Stimulated activated CD4-positive, alpha-beta T cell treated with anti-CD3 and anti-CD28 coated beads, Interleukin-15, amount 100 ng/mL, for 1 hour (primary cell): ENCODE measurements around the gene INO80D.
"Not testable (repeated sequence)": the region's sequence is repeated elsewhere in the genome, so short reads cannot be mapped to it uniquely, and the experiment has no call there.

Experiments used
- DNase-seq, 2 donors: peaks; one replicate each; pipeline ENCODE4 v3.0.0-alpha.2; 2020; ENCODE audit warnings: low read depth in 1 of 2, low spot score in 1 of 2

The INO80D gene

DNA sequence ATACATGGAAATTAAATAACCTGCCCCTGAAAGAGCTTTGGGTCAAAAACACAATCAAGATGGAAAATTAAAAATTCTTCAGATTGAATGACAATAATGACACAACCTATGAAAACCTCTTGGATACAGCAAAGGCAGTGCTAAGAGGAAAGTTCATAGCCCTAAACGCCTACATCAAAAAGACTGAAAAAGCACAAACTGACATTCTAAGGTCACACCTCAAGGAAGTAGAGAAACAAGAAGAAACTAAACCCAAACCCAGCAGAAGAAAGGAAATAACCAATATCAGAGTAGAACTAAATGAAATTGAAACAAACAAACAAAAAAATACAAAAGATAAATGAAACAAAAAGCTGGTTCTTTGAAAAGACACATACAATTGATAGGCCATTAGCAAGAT, 52.5 kb downstream of the INO80D start:
- not testable (repeated sequence) for DNase-seq

DNA sequence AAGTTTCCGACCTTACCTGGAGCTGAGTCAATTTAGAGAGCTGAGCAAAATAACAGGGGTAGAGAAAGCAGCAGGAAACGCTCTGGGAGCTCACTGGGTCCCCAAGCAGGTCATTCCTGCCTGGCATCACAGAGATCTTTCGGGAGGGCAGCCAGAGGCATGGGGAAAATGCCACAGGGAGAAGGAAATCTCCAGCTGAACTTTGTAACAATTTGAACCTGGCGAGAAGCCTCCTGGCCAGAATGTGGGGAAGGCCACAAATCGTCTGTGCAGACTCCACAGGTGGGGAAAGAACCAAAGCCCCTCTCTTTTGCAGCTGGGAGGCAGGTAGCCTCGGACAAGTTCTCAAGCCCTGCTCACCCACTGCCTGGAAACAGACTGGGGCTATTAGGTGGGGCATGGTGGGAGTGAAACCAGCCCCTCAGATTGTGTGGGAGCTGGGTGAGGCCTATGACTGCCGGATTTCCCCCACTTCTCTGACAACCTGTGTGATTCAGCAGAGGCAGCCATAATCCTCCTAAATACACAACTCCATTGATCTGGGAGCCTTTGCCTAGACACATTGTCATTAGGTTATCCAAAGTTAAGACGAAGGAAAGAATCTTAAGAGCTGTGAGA, 53.9 kb downstream of the INO80D start:
- no peak for DNase-seq

DNA sequence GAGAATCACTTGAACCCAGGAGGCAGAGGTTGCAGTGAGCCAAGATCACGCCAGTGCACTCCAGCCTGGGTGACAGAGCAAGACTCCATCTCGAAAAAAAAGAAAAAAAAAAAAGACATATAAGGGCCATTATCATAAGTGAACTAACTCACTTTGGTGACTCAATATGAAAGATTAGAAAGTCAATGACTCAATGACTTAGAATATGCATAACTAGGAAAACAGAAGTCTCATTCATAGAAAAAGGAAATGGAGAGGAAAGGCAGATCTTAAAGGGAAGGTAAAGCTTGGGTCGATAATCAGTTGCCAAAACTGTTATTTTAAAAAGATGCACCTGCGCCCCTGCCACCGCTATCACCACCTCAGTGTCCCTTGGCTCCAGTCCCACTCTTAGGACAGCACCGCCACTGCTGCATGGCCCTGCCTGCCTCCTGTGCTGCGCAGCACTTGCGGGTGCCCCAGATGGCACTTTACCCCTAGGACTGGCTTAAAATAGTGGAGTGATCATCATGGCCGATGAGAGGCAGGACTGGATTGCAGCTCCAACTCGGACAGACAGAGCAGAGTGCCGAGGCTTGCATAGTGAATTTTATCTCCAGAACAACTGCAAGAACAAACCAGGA, 54.7 kb downstream of the INO80D start:
- no peak for DNase-seq

GRCh38 chr2:206028101-206028500, 57.9 kb downstream of the INO80D start:
- DNase-seq: no peak

- DNase-seq: no peak
Observed at GRCh38 chr2:206023183-206023582, 62.8 kb downstream of the INO80D start.

DNA sequence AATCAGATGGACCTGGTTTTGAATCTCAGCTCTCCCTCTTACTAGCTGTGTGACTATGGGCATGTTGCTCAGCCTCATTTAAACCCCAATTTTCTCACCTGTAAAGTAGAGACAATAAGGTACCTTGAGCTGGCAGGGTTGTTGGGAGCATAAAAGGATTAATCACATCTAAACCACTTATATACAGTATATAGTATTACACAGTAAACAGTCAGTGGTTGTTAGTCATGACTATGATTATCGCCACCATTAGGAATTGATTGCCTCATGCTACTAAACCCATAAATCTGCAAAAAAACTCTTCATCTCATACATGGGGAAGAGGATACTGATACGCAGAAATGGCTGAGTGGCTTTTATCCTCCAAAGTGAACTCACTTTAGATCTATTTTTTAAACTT, 65.8 kb downstream of the INO80D start:
- no peak for DNase-seq

- DNase-seq: not testable (repeated sequence)
Observed at GRCh38 chr2:206015746-206016145, 70.2 kb downstream of the INO80D start.

- DNase-seq: no peak
Observed at GRCh38 chr2:206011795-206012194, 74.2 kb downstream of the INO80D start.

- DNase-seq: no peak
Observed at GRCh38 chr2:206011018-206011614, 74.9 kb downstream of the INO80D start.

DNA sequence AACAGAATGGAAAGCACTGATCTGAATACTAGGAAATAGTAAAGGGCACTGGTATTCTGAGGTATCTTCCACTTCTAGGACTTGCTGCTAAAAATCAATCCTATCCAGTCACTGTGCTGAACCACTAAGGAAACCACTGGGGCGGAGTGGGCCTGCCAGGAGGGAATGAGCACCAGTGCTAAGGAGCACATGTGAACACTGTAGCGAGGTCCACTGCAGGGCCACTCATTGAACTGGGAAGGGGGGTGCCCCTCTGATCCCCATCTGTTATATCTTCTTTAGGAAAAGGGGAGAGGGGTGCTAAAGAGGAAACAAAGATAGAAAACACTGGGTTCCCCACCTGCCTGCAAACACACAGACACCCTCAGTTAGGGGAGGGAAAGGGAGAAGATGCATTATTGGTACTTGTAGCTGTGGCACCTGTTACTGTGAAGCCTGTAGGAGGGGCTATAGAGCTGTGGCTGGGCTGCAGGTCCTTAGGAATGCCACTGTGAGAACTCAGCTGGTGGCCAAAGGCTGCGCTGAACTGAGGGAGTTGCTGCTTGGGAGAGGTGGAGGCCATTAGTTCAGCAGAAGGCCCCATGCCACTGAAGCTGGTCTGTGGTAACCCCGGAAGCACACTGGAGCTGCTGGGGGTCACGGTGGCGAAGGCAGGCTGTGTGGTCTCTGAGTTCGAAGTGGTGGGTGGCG, 81.8 kb downstream of the INO80D start:
- no peak for DNase-seq

DNA sequence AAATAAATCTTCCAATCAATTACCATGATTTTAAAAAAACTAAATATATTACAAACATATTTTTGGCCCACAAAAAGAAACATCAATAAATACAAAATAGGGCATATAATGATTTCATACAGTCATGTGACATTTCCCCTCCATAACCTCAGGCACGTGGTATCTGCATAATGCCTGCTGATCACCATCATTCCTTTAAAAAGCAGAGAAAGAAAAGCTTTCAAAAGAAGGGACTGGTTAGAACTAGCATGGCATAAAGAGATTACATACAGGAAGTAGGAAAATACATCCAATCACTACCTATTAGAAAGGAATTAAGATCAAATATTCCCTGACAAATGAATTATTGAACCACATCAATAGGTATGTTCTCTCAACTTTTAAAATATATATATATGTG, 83.5 kb downstream of the INO80D start:
- DNase-seq: no peak

- no peak for DNase-seq
Observed at GRCh38 chr2:206001912-206002311, 84.1 kb downstream of the INO80D start.

DNA sequence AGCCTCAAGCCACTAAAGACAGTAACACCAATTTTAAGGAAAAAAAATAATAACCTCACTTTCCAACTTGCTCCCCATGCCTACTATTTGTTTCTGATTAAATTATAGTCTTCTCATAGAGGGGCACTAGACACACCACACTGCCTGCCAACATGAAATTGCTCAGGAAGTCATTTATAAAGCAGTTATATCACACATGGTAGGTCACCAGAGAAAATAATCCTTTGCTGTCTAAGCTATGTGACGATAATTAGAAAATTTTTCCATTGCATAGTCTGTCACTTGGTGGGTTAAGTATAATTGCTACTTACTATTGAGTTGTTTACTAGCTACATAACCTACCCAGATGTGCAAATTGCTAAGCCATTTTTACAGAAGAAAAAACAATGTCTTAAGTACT, 85.2 kb downstream of the INO80D start:
- no peak for DNase-seq

DNA sequence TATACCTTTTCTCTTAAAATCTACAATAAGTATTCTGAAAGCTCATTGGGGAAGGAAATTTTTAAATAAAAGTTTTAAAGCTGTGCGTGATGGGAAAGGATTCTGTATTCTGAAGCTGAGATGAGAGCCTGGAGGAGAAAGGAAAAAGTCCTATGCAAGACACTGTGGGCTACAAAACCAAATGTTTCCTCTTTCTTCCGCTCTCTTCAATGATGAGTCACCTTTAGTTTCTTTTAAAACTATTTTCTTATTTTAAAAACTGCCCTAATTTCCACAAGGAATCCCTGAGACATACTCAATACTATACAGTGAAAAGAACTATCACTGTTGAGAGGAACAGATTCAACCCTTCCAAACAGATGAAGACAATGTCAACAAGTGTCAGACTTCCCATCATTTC, 87.4 kb downstream of the INO80D start:
- no peak for DNase-seq

DNA sequence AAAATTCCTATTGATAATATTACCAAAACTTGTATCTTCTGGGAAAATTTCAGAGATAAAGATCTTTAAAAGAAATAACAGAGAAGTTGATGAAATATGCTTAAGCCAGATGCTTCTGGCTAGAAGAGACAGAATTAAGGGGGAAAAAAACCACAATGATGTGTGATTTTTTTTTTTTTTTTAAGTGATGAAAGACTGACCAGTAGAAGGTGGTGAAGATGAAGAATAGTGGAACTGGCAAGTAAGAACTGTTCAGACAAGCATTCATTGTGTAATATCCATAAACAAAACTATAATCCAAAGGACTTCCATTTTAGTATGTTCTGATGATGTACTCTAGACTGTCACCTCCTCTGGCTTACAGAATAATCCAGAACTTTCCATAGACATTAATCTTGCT, 89.8 kb downstream of the INO80D start:
- no peak for DNase-seq

DNA sequence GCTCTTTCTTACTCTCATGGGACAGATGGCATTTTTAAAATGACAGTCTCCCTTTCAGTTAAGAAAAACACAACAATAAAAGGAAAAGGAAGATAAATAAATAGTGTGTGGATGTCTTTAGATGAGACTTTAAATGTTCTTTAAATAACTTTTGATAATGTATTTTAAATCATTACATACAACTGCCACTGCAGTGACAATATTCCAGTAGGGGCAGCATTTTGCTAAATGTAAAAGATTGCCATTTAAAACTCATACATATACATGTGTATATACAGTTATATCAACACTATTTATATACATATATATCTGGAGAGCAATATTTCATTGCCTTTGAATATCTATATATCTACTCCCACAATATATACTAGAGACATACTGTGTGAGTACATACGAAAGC, 90.7 kb downstream of the INO80D start:
- no peak for DNase-seq

DNA sequence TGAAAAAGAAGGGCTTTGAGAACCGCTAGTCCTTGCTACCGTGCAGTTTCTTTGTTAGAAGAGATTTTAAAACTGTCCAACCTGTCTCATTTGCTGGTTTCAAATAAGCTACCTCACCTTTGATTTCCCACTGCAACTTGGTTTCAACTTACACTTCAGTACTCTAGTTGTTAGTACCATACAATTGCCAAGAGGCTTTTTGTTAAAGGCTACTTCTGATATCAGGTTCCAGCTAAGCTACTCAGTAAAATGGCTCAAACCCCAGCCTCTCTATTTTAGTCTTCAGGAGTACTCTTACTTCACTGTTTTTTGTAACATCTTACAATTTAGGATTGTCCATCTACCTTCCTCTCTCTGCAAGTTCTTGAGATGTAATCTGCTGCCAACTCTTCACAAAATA, 91.6 kb downstream of the INO80D start:
- no peak for DNase-seq

DNA sequence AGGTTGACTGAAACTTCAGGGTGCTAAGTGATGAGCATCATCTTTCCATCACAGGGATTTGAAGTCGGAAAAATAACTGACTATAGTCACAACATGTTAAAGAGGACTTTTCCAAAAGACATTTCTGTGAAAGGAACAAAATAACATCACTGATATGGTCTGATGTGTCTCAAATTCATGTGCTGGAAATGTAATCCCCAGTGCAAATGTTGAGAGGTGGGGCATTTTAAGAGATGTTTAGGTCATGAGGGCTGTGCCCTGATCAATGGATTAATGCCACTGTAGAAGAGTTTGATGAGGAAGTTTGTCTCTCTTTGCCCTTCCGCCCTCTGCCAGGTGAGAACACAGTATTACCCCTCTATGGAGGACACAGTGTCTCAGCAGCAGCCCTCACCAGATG, 95.9 kb downstream of the INO80D start:
- DNase-seq: no peak

GRCh38 chr2:205989271-205990071, 96.5 kb downstream of the INO80D start:
- no peak for DNase-seq

DNA sequence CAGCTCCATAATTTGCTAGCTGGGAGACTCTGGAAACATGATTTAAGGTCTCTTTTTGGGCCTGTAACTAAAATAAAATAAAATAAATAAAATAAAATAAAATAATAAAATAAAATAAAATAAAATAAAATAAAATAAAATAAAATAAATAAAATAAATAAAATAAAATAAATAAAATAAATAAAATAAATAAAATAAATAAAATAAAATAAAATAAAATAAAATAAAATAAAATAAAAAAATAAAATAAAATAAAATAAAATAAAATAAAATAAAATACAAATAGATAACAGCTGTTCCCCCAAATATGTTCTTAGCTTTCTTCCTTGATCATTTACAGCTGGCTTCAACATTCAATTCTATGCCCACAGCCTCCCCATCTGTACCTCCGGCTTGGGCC, 97.3 kb downstream of the INO80D start:
- DNase-seq: not testable (repeated sequence)

GRCh38 chr2:205988274-205988673, 97.7 kb downstream of the INO80D start:
- DNase-seq: no peak
